ENCODE results near the gene PLD1. TPM values are rescaled to one million over a fixed set of nuclear protein-coding genes. Genes with fewer than 3 reads are reported as not detected.

PLD1 gene
- total RNA-seq, 1 experiment from 2014 or later: 14.4 TPM

DNA sequence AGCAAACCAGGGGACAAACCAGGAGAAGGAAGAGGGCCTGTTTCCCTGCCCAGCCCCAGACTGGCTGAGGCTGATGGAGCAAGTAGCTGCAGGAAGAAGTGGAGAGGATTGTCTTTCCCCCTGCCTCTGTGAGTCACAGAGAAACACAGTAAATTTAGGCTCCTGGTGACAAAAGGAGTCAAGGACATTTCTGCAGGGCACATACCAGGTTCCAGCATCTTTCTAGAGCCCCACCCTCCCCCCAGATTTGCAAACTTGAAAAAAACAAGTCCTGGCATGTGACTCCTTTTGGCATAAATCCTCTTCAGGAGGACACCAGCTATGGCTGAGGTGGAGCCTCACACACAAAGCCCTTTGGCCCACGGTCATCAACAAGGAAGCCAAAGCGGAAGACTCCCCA is 17.8 kb downstream of the PLD1 start:
- no peak for DNase-seq (ENCODE audit: low spot score)

DNA sequence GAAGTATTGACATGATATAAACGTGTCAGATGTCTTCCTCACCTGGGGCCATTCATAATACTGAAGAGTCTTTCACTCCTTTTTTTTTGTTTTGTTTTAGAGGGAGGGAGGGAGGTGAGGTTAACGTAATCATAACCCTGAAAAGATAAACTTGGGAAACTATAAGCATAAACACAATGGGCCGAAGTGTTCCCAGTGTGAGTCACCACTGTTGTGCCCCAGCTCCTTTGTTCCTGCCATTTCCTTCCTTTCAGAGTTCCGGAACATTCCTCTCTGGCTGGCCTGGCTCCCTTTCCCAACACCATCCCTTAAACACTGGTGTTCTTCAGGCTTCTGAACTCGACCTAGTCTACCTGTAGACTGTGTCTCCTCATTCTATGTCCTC is 18.6 kb downstream of the PLD1 start:
- peak; percentile 84 for DNase-seq (ENCODE audit: low spot score)

DNA sequence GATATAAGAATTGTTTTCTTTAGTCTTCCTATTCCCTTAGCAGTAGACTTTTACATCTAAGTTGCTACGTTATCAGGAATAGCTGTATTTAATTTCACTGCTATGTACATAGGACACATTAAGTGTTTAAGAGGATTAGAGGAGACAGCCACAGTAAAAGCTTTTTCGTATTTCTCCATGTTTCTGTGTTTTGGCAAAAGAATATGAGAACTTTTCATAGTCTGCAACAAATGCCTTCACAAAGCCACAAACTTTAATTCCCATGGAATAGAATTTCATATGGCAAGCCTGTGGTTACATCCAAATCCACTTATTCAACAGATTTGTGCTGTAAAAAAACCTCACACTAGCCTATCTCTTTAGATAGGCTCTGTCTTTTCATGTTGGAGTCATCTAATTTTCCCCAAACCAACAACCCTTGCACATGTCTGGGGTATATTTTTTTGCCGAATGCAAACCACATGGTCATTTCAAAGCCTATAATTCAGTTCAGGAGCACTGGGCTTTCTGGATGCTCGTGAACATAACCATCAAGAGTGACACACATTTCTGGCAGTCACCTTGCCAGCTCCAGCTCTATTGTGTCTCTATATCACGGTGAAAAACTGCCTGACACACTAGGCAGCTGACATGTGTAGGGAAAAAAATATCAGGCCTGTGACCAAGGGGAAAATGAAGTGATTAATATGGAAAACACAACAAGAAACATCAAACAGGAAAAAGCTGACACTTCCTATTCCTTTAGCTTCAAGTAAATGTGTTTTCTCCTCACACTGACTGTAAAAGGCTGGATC is 19.2 kb downstream of the PLD1 start:
- DNase-seq (ENCODE audit: low spot score): peak; percentile 81

- DNase-seq (ENCODE audit: low spot score): no peak
Measured at GRCh38 chr3:171790574-171790897, 19.7 kb downstream of the PLD1 start.

DNA sequence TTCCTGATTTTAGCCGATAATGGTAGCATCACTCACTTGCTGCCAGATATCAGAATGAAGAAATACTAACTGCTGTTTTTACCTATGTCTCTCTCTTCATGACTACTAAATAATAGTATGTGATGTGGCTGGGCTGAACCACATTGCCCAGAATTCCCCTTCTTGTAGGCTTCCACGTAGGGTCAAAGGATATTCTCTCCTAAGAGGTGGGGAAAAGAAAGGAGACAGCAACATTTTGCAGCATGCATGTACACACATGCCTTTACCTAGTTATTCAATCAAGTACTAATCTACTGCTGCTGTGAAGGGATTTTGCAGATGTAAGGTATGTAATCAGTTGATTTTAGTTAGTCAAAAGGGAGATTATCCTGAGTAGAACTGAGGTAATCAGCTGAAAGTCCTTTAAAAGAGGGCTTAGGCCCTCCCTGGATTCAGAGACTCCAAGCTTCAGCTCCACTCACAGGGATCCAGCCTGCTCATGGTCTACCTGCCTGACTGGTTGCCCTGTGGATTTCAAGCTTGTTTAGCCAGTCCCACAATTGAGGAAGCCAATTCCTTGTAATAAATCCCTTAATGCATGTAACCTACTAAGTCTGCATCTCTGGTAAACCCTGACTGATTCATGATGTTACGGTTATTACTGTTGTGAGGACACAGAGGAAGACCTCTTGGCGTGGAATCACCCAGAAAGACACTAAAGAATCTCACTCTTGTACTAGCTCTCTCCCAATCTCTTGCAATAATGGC is 20.4 kb downstream of the PLD1 start:
- DNase-seq (ENCODE audit: low spot score): no peak

GRCh38 chr3:171788546-171789351 is 21.5 kb downstream of the PLD1 start:
- peak; percentile 59 for DNase-seq (ENCODE audit: low spot score)

DNA sequence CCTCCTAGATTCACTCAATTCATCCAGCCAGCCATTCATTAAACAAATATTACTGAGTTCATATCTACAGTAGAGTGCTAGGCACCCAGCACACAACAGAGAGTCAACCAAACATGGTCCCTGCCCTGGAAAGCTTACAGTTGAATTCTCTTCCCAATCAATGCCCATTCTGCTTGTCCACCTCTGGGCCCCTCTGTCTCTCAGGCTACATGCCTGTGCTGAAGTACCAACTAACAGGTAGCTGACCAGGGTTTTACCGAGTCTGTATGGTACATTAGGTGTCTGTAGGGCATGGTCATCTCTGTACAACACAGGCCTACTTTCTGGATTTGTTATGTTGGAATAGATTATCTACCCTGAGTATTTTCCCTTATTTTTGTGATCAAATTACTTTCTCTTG is 23.3 kb downstream of the PLD1 start:
- DNase-seq (ENCODE audit: low spot score): no peak

- DNase-seq (ENCODE audit: low spot score): no peak
Measured at GRCh38 chr3:171784937-171785336, 25.3 kb downstream of the PLD1 start.

DNA sequence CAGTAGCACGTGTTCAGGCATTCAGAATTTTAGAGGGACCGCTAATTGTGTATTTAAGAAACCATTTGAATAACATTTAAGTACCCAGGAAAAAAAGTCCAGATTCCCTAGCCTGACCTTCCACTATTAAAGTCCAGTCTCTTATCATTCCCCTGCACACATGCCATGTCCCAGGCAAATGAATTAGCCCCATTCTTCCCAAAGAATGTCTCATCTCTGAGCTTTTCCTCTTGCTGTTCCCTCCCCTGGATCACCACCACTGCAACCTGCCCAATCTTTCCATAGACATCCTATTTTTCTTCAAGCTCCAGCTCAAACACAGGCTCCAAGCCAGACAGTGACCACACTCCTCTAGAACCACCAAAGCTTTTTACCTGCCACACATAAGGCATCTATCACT is 25.9 kb downstream of the PLD1 start:
- no peak for DNase-seq (ENCODE audit: low spot score)

- no peak for DNase-seq (ENCODE audit: low spot score)
Measured at GRCh38 chr3:171783626-171784025, 26.7 kb downstream of the PLD1 start.

DNA sequence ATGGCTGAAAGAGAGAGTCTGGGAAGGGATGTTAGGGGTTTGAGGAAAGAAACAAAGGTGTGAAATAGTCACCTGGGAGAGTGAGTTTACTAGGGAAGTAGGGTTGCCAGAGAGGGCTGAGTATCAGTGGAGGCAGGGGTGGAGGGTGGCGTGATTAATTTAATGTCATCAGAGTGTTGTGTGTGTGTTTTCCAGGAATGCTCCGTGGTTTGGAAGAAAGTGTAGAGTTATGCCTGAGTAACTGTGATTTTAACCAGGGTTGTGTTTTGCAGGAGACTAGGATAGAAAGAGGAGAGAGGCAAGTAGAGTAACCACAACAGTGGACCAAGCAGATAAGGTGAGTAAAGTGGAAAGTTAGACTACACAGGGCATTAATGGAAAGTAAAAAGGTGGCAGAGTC is 27.2 kb downstream of the PLD1 start:
- no peak for DNase-seq (ENCODE audit: low spot score)

GRCh38 chr3:171782617-171783016 is 27.7 kb downstream of the PLD1 start:
- DNase-seq (ENCODE audit: low spot score): no peak

- DNase-seq (ENCODE audit: low spot score): no peak
Measured at GRCh38 chr3:171781711-171782127, 28.6 kb downstream of the PLD1 start.

GRCh38 chr3:171778493-171778892 is 31.8 kb downstream of the PLD1 start:
- no peak for DNase-seq (ENCODE audit: low spot score)

DNA sequence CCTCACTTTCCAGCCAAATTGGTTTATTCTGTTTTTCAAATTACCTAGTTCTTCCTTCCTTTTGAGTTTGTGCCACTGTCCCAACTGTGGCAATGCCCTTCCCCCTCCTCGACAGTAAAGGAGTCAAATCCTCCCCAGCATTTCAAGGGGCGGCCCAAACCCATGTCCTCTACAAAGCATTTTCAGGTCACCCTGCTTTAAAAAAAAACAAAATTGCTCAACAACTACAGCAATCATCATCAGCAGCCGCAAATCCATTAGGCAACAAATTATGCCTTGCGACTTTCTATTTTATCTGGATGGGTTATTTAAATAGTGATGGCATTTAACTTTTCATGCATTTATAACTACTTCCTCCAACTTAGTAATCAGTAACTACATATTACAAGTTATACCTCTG is 32.7 kb downstream of the PLD1 start:
- no peak for DNase-seq (ENCODE audit: low spot score)

DNA sequence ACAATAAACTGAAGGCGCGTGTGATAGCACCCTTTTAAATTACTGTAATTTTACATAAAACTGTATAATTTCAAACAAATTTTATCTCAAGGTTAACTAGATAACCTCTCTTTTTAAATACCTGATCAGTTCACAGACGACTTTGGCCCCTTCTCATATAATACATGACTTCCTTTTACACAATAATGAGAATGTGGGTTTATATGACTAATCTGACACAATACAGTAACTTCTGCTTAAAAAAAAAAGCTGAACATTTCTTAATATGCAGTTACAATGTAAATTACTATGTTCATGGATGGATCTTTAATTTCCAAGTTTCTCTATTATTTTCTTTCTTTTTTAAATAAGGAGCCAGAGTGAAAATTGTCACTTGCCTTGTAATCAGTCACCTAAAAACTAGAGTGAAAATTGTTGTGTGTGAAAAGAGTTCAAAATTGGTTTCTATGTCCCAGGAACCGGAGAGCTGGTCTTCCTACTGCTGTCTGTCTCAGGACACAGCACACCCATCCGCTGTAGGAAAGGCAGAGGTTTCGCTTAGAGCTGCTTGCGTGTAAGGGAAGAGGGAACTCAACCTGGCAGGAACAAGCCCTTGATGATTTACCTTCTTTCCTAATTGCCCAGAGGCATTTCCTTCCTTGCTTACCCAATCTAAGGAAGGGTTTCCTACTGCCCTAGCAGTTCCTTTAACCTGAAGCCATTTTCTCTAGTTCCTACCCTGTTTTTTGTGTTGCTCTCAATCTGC is 33.3 kb downstream of the PLD1 start:
- DNase-seq (ENCODE audit: low spot score): no peak

GRCh38 chr3:171776411-171776810 is 33.9 kb downstream of the PLD1 start:
- DNase-seq (ENCODE audit: low spot score): no peak

DNA sequence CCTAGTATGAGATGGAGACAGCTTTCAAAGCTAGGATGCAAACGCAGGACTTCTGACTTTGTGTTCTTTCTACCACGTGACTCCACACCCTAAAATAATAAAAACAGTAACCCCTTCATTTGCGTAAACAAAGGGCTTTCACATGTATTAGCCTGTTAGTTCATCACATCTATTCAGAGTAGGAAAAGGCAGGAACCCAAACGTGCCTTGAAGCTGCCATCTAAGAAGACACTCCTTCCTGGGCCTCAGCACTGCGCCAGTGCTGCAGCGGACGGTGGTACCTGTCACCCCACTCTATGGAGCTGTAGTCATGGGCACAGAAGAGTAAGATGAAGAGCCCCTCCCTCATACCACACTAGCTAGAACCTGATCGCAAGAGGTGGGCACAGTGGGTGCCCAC is 34.3 kb downstream of the PLD1 start:
- no peak for DNase-seq (ENCODE audit: low spot score)

DNA sequence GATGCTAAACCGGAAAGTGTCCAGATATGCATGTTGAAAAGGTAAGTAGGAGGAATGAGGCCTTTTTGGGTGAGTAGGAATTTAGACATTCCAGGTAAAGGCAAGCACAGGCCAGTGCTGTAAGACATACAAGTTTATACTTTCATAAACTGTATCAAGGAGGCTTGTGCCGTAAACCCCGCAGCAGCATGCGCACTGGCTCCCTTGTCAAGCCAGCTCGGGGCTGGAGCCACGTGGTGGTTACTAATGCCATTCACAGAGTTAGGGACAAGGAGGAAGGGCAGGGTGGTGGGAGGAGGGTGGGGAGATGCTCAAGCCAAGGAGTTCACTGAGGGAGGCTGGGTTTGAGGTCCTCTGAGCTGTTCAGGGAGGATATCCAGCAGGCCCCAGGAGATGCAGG is 35.8 kb downstream of the PLD1 start:
- no peak for DNase-seq (ENCODE audit: low spot score)

DNA sequence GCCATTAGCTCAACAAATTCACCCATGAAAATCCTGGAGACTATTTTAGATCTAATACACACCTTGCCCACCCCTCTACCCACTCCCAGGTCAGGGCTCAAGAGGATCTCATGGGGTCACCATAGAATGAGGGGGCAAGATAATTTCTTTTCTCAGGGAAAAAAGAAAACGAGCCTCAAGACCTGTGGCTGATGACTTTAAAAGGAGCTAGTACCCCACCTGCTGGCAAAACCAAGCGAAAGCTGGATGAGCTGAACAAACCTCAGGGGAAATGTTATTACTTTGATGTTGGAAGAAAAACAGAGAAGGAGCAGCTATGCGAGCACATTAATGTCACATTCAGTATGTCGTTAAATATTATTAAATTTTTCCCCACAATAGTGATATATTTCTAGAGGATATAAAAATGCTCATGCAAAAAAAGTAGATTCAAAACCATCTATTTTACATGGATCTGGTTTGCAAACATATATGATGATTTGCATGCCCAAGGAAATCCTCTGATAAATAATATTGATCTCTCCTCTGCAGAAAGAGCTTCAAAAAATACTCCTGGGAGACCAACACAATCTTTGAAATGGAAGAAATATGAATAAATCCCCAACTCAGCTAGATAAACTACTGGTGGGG is 37.7 kb downstream of the PLD1 start:
- peak; percentile 49 for DNase-seq (ENCODE audit: low spot score)

Measured in H4 (cell line).